HL-60 (cell line): Measurements from ENCODE around the gene NUP62.

Source experiments
- DNase-seq, 2 experiments: peaks; one replicate each; pipeline ENCODE4 v3.0.0-alpha.2; 2010 to 2020; ENCODE audit warnings: low read depth in 1 of 2, low spot score in 1 of 2
- H3K27ac ChIP-seq: fragments of 250-450 bp; sonication (Bioruptor Pico); replicated peaks from 2 replicates; pipeline ENCODE4 v1.5.1; 2020; ENCODE audit warnings: mild to moderate bottlenecking, moderate library complexity
- H3K27me3 ChIP-seq: fragments of 250-450 bp; sonication (Bioruptor Pico); 2 replicates; pipeline ENCODE4 v1.5.1; 2021; ENCODE audit warnings: mild to moderate bottlenecking, moderate library complexity; ENCODE audit not compliant: insufficient read depth, poor library complexity, severe bottlenecking
- H3K4me3 ChIP-seq: replicated peaks from 2 replicates; pipeline ENCODE4 v1.5.1; 2011; ENCODE audit warnings: mild to moderate bottlenecking, control low read depth, low read length; ENCODE audit not compliant: insufficient read depth
- CTCF ChIP-seq: IDR thresholded peaks from one replicate; pipeline ENCODE4 v1.5.1; 2011; ENCODE audit warnings: low read length, control low read depth, inconsistent platforms; ENCODE audit not compliant: insufficient read depth
- GABPA ChIP-seq: IDR thresholded peaks from 2 replicates; pipeline ENCODE4 v1.6.1; 2012; ENCODE audit warnings: low read depth
- POLR2AphosphoS5 ChIP-seq: IDR thresholded peaks from 2 replicates; pipeline ENCODE4 v1.6.1; 2012; ENCODE audit warnings: low read depth
- REST ChIP-seq: IDR thresholded peaks from 2 replicates; pipeline ENCODE4 v1.6.1; 2012; ENCODE audit warnings: low read depth; ENCODE audit not compliant: insufficient replicate concordance
- SPI1 ChIP-seq: IDR thresholded peaks from 2 replicates; pipeline ENCODE4 v1.6.1; 2012; ENCODE audit warnings: low read depth, mild to moderate bottlenecking, borderline replicate concordance

NUP62 gene

GRCh38 chr19:49858088-49858985, 71.0 kb downstream of the NUP62 start:
- TF ChIP-seq POLR2AphosphoS5 (peak; percentile 38), GABPA (no peak), REST (no peak), SPI1 (no peak), CTCF (no peak)
- H3K27ac ChIP-seq, result no peak overlapping the region
- no peaks in the 10 kb centered on the region for H3K27me3 ChIP-seq
- H3K4me3 ChIP-seq, result no peak overlapping the region
- DNase-seq, result no peak

- H3K27ac ChIP-seq, result no peak overlapping the region
Observed at GRCh38 chr19:49857838-49858087, 71.5 kb downstream of the NUP62 start.

More at GRCh38 chr19:49857838-49858087, 71.5 kb downstream of the NUP62 start:
- TF ChIP-seq GABPA (no peak), POLR2AphosphoS5 (no peak; the same call in 1 of the 2 replicates), SPI1 (no peak), CTCF (no peak), REST (no peak)
- no peak overlapping the region for H3K4me3 ChIP-seq
- no peaks in the 10 kb centered on the region for H3K27me3 ChIP-seq
- DNase-seq, result no peak
